Neural cell (in vitro differentiated cells): Measurements from ENCODE around the gene PAIP2. TPM values are rescaled to one million over a fixed set of nuclear protein-coding genes. Genes with fewer than 3 reads are reported as not detected.
"Not testable (repeated sequence)": the region's sequence is repeated elsewhere in the genome, so short reads cannot be mapped to it uniquely, and the experiment has no call there.

Source experiments
- H2AFZ ChIP-seq: fragments of 200-600, 300-800 bp; sonication (generic), shearing (Covaris generic); 2 replicates; pipeline ENCODE4 v1.6.0; 2014; ENCODE audit warnings: low read depth, mild to moderate bottlenecking, antibody characterized with exemption, low read length, moderate library complexity
- H3F3A ChIP-seq: fragments of 200-600 bp; shearing (Covaris generic); 2 replicates; pipeline ENCODE4 v1.6.1; 2016; ENCODE audit warnings: mild to moderate bottlenecking, moderate library complexity, mixed read lengths, antibody characterized with exemption, low read length; ENCODE audit not compliant: insufficient read depth, poor library complexity, severe bottlenecking
- H3K27ac ChIP-seq: fragments of 200-600, 300-800 bp; sonication (generic), shearing (Covaris generic); 2 replicates; pipeline ENCODE4 v1.5.1; 2014; ENCODE audit warnings: mild to moderate bottlenecking, low read length, moderate library complexity
- H3K27me3 ChIP-seq: fragments of 300-800, 200-600 bp; sonication (generic), shearing (Covaris generic); 2 replicates; pipeline ENCODE4 v1.6.0; 2014; ENCODE audit warnings: mild to moderate bottlenecking, low read depth, low read length, moderate library complexity; ENCODE audit not compliant: insufficient read depth
- H3K36me3 ChIP-seq: fragments of 300-800, 200-600 bp; sonication (generic), shearing (Covaris generic); 2 replicates; pipeline ENCODE4 v1.5.1; 2014; ENCODE audit warnings: mild to moderate bottlenecking, antibody characterized with exemption, low read length, moderate library complexity; ENCODE audit not compliant: insufficient read depth
- H3K4me2 ChIP-seq: fragments of 300-800, 200-600 bp; sonication (generic), shearing (Covaris generic); 2 replicates; pipeline ENCODE4 v1.6.0; 2014; ENCODE audit warnings: mild to moderate bottlenecking, low read length
- H3K4me3 ChIP-seq: fragments of 300-800, 200-600 bp; sonication (generic), shearing (Covaris generic); 2 replicates; pipeline ENCODE4 v1.5.1; 2014; ENCODE audit warnings: mild to moderate bottlenecking, low read length, moderate library complexity
- H3K79me2 ChIP-seq: fragments of 200-600 bp; shearing (Covaris generic); replicated peaks from 2 replicates; pipeline ENCODE4 v1.6.0; 2014; ENCODE audit warnings: mild to moderate bottlenecking, low read length, moderate library complexity; ENCODE audit not compliant: insufficient read depth
- H3K9ac ChIP-seq: fragments of 300-800, 200-600 bp; sonication (generic), shearing (Covaris generic); 2 replicates; pipeline ENCODE4 v1.6.1; 2016; ENCODE audit warnings: mild to moderate bottlenecking, low read length, mixed read lengths
- H3K9me2 ChIP-seq: fragments of 200-600 bp; shearing (Covaris generic); 2 replicates; pipeline ENCODE4 v1.6.1; 2016; ENCODE audit warnings: mild to moderate bottlenecking, low read length, mixed read lengths; ENCODE audit not compliant: insufficient read depth
- H3K9me3 ChIP-seq: fragments of 200-600, 300-800 bp; sonication (generic), shearing (Covaris generic); 2 replicates; pipeline ENCODE4 v1.6.1; 2016; ENCODE audit warnings: mild to moderate bottlenecking, mixed run types, low read length, moderate library complexity, mixed read lengths
- H4K20me1 ChIP-seq: fragments of 200-600 bp; shearing (Covaris generic); 2 replicates; pipeline ENCODE4 v1.6.1; 2016; ENCODE audit warnings: mild to moderate bottlenecking, mixed run types; ENCODE audit not compliant: insufficient read depth
- EP300 ChIP-seq: fragments of 450-650 bp; conservative IDR thresholded peaks from 2 replicates; pipeline ENCODE4 v1.6.1; 2014; ENCODE audit warnings: antibody characterized with exemption, mild to moderate bottlenecking, moderate library complexity; ENCODE audit not compliant: poor library complexity, severe bottlenecking
- EZH2 ChIP-seq: fragments of 200-600, 300-800 bp; shearing (Covaris generic), sonication (generic); IDR thresholded peaks from 2 replicates; pipeline ENCODE4 v1.6.1; 2014; ENCODE audit warnings: antibody characterized with exemption, low read length, borderline replicate concordance, mild to moderate bottlenecking; ENCODE audit not compliant: insufficient read depth, poor library complexity, severe bottlenecking
- MXI1 ChIP-seq: fragments of 450-650 bp; conservative IDR thresholded peaks from 2 replicates; pipeline ENCODE4 v1.6.1; 2014; ENCODE audit warnings: antibody characterized with exemption, mild to moderate bottlenecking; ENCODE audit not compliant: poor library complexity, severe bottlenecking
- POLR2AphosphoS5 ChIP-seq: IDR thresholded peaks from 2 replicates; pipeline ENCODE4 v1.6.1; 2012
- RAD21 ChIP-seq: fragments of 450-650 bp; conservative IDR thresholded peaks from 2 replicates; pipeline ENCODE4 v1.6.1; 2014; ENCODE audit warnings: antibody characterized with exemption, mild to moderate bottlenecking, moderate library complexity
- SMC3 ChIP-seq: fragments of 450-650 bp; conservative IDR thresholded peaks from 2 replicates; pipeline ENCODE4 v1.6.1; 2014; ENCODE audit warnings: antibody characterized with exemption, mild to moderate bottlenecking, moderate library complexity; ENCODE audit not compliant: poor library complexity
- TAF1 ChIP-seq: IDR thresholded peaks from 2 replicates; pipeline ENCODE4 v1.6.1; 2012; ENCODE audit warnings: low read depth
- polyA plus RNA-seq: library from polyadenylated mRNA; depleted of rRNA; stranded (reverse); fragments of >200 nt; gene quantifications from 2 replicates; pipeline ENCODE4 v1.2.3, GENCODE V29; 2014
- TF ChIP-seq, protein P1 (sequence below): fragments of 450-650 bp; IDR thresholded peaks from 2 replicates; pipeline ENCODE4 v1.5.1; 2014; ENCODE audit warnings: antibody characterized with exemption, mild to moderate bottlenecking, moderate library complexity; ENCODE audit not compliant: poor library complexity, severe bottlenecking
- TF ChIP-seq, protein P2 (sequence below): IDR thresholded peaks from 2 replicates; pipeline ENCODE4 v1.6.1; 2012; ENCODE audit warnings: borderline replicate concordance

Gene PAIP2
- polyA plus RNA-seq, 1 donor from 2014 or later = 201 TPM

DNA sequence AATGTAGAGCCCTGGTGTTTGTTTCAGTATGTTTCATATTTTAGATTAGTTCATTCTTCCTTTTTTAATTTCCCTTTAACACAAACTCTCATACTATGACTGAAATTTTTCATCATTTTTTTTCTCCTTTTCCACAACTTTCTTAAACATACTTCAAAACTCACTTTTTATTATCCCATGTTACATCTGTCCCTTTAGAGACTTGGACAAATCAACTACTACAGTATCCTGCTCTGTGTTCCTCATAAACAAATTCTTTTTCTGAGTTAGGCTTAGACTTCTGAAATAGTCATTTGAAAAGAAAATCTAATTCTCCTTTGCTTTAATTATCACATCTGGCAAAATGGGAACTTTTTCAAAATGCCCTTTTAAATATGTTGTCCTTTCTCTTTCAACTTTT is 32.9 kb upstream of the PAIP2 start:
- Histone ChIP-seq H3K27me3 (no peaks in the 10 kb centered on the region), H3K4me3 (no peak overlapping the region), H3K9ac (no peak overlapping the region), H3K36me3 (no peaks in the 10 kb centered on the region), H2AFZ (no peak overlapping the region), H4K20me1 (peaks cover 90% of the 10 kb centered on the region), H3K79me2 (peaks cover 100% of the 10 kb centered on the region), H3K9me3 (no peaks in the 10 kb centered on the region), H3K4me2 (no peak overlapping the region), H3K9me2 (no peaks in the 10 kb centered on the region), H3F3A (no peaks in the 10 kb centered on the region), H3K27ac (no peak overlapping the region)
- no peak for TF ChIP-seq EP300
- TF ChIP-seq, protein P1, sequence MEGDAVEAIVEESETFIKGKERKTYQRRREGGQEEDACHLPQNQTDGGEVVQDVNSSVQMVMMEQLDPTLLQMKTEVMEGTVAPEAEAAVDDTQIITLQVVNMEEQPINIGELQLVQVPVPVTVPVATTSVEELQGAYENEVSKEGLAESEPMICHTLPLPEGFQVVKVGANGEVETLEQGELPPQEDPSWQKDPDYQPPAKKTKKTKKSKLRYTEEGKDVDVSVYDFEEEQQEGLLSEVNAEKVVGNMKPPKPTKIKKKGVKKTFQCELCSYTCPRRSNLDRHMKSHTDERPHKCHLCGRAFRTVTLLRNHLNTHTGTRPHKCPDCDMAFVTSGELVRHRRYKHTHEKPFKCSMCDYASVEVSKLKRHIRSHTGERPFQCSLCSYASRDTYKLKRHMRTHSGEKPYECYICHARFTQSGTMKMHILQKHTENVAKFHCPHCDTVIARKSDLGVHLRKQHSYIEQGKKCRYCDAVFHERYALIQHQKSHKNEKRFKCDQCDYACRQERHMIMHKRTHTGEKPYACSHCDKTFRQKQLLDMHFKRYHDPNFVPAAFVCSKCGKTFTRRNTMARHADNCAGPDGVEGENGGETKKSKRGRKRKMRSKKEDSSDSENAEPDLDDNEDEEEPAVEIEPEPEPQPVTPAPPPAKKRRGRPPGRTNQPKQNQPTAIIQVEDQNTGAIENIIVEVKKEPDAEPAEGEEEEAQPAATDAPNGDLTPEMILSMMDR = no peak
- TF ChIP-seq MXI1 = no peak
- TF ChIP-seq, protein P2, sequence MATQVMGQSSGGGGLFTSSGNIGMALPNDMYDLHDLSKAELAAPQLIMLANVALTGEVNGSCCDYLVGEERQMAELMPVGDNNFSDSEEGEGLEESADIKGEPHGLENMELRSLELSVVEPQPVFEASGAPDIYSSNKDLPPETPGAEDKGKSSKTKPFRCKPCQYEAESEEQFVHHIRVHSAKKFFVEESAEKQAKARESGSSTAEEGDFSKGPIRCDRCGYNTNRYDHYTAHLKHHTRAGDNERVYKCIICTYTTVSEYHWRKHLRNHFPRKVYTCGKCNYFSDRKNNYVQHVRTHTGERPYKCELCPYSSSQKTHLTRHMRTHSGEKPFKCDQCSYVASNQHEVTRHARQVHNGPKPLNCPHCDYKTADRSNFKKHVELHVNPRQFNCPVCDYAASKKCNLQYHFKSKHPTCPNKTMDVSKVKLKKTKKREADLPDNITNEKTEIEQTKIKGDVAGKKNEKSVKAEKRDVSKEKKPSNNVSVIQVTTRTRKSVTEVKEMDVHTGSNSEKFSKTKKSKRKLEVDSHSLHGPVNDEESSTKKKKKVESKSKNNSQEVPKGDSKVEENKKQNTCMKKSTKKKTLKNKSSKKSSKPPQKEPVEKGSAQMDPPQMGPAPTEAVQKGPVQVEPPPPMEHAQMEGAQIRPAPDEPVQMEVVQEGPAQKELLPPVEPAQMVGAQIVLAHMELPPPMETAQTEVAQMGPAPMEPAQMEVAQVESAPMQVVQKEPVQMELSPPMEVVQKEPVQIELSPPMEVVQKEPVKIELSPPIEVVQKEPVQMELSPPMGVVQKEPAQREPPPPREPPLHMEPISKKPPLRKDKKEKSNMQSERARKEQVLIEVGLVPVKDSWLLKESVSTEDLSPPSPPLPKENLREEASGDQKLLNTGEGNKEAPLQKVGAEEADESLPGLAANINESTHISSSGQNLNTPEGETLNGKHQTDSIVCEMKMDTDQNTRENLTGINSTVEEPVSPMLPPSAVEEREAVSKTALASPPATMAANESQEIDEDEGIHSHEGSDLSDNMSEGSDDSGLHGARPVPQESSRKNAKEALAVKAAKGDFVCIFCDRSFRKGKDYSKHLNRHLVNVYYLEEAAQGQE = no peak
- TF ChIP-seq SMC3 = no peak
- TF ChIP-seq TAF1 = no peak
- no peak for TF ChIP-seq RAD21

DNA sequence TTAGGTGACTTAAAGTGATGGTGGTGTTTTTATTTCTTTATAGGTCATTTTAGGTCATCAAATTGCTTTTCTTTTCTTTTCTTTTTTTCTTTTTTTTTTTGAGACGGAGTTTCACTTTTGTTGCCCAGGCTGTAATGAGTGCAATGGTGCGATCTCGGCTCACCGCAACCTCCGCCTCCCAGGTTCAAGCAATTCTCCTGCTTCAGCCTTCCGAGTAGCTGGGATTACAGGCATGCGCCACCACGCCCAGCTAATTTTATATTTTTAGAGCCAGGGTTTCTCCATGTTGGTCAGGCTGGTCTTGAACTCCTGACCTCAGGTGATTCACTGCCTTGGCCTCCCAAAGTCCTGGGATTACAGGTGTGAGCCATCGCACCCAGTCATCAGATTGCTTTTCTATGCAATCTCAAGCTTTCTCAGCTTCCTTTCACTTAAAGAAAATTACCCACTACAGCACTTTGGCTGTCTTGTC is 30.9 kb upstream of the PAIP2 start:
- H3K9ac ChIP-seq, H3K36me3 ChIP-seq, H3K4me2 ChIP-seq, H3K4me3 ChIP-seq, H3K27ac ChIP-seq, H3F3A ChIP-seq, H3K9me3 ChIP-seq, H3K9me2 ChIP-seq, H3K27me3 ChIP-seq, H2AFZ ChIP-seq: not testable (repeated sequence)
- H3K79me2 ChIP-seq = peaks cover 100% of the 10 kb centered on the region
- H4K20me1 ChIP-seq = peaks cover 85% of the 10 kb centered on the region

DNA sequence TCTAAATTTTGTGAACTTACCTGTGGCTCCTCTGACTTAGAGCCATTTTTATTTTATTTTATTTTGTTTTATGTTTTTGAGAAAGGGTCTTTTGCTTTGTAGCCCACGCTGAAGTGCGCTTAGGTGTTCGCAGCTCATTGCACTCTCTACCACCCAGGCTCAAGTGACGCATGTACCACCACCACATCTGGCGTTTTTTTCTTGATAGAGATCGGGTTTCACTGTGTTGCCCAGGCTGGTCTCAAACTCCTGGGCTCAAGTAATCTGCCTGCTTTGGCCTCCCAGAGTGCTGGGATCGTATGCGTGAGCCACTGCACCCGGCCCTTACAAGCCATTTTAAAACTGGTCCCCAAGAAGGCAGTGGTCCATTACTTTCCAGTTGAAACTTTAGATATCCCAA is 29.6 kb upstream of the PAIP2 start:
- Histone ChIP-seq H3K4me2 (no peak overlapping the region), H3K9ac (no peak overlapping the region), H3K79me2 (peaks cover 100% of the 10 kb centered on the region), H3K27ac (no peak overlapping the region), H2AFZ (no peak overlapping the region), H4K20me1 (peaks cover 84% of the 10 kb centered on the region), H3K9me3 (no peaks in the 10 kb centered on the region), H3K4me3 (no peak overlapping the region), H3K27me3 (no peaks in the 10 kb centered on the region), H3F3A (no peaks in the 10 kb centered on the region), H3K9me2 (no peaks in the 10 kb centered on the region), H3K36me3 (peaks cover 3% of the 10 kb centered on the region)
- no peak for TF ChIP-seq RAD21
- no peak for TF ChIP-seq EP300
- no peak for TF ChIP-seq EZH2
- TF ChIP-seq, protein P2 = no peak
- TF ChIP-seq TAF1 = no peak
- TF ChIP-seq SMC3 = no peak
- TF ChIP-seq, protein P1 = no peak
- no peak for TF ChIP-seq POLR2AphosphoS5
- no peak for TF ChIP-seq MXI1
